T-helper 1 cell (primary cell): Measurements from ENCODE around the gene ILRUN.
"Not testable (repeated sequence)": the region's sequence is repeated elsewhere in the genome, so short reads cannot be mapped to it uniquely, and the experiment has no call there.

Experiments used
- DNase-seq, 5 donors: peaks; one replicate each; pipeline ENCODE4 v3.0.0-alpha.2; 2012 to 2020
- total RNA-seq, 4 donors: gene quantifications; one replicate each; lab custom pipeline; 2026; lab: John Stamatoyannopoulos, UW

Gene ILRUN
- total RNA-seq = 118 to 139 (median 127) reads per million in 4 donors

GRCh38 chr6:34696739-34697543, at the start of gene ILRUN:
ILRUN (minus strand) TSS chr6:34696767; CDS start chr6:34696603, 164 bp downstream.
- DNase-seq = peak; percentile 92 to 95 (median 95)

- DNase-seq = no peak
These were observed 48.9 kb upstream of the ILRUN start for GRCh38 chr6:34745277-34746103.

GRCh38 chr6:34744294-34744647, 47.7 kb upstream of the ILRUN start:
- DNase-seq = not testable (repeated sequence)

DNA sequence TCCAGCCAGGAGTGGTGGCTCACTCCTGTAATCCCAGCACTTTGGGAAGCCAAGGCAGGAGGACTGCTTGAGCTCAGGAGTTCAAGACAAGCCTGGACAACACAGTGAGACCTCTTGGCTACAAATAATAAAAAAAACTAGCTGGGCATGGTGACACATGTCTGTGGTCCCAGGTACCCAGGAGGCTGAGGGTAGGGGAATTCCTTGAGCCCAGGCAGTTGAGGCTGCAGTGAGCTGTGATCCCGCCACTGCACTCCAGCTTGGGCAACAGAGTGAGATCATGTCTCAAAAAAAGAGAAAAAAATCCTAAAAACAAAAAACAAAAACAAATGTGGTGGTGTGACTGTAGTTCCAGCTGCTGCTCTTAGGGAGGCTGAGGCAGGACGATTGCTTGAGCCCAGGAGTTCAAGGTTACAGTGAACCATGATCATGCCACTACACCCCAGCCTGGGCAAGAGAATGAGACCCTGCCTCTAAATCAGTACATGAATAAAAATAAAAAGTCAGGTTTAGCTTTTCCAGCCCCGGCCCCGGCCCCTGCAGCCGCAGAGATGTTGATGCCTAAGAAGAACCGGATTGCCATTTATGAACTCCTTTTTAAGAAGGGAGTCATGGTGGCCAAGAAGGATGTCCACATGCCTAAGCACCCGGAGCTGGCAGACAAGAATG, 47.2 kb upstream of the ILRUN start:
- no peak for DNase-seq

- no peak for DNase-seq
These were observed 45.5 kb upstream of the ILRUN start for GRCh38 chr6:34742094-34742493.

DNA sequence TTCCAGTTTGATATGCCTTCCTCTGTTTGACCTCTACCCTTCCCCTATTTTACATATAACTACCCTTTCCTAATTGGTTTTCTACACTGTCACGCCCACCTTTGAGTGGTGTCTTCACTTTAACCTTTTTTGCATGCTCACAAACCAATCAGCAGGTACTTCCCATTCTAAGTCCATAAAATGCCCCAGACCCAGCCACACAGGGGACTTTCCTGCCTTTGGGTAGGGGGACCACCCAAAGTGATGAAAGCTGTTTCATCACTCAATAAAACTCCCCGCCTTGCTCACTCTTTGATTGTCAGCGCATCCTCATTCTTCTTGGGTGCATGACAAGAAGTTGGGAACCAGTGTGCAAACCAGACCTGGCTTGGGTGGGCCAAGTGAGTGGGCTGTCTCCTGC, 40.3 kb upstream of the ILRUN start:
- DNase-seq = no peak

DNA sequence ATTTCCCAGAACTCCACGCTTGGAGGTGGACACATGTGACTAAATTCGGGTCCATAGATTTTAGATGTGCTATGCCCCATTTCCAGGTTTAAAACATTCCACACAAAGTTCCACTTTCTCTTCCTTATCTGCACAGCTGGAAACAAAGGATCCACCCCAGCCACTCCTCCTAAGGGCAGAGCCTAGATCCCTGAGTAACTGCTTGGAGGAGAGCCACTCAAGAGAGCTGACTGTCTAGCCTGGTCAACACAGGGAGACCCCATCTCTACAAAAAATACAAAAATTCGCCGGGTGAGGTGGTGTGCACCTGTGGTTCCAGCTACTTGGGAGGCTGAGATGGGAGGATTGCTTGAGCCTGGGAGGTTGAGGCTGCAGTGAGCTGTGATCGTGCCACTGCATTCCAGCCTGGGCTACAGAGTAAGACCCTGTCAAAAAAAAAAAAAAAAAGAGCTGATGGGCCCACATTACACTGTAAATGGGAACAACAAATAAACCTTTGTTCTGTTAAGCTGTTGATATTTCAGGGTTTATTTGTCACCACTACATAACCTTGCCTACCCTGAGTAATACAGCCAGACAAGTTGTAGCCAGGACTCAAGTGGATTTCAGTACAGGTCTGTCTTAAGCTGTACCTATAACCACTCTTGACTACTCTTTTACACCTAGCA, 35.0 kb upstream of the ILRUN start:
- no peak for DNase-seq

DNA sequence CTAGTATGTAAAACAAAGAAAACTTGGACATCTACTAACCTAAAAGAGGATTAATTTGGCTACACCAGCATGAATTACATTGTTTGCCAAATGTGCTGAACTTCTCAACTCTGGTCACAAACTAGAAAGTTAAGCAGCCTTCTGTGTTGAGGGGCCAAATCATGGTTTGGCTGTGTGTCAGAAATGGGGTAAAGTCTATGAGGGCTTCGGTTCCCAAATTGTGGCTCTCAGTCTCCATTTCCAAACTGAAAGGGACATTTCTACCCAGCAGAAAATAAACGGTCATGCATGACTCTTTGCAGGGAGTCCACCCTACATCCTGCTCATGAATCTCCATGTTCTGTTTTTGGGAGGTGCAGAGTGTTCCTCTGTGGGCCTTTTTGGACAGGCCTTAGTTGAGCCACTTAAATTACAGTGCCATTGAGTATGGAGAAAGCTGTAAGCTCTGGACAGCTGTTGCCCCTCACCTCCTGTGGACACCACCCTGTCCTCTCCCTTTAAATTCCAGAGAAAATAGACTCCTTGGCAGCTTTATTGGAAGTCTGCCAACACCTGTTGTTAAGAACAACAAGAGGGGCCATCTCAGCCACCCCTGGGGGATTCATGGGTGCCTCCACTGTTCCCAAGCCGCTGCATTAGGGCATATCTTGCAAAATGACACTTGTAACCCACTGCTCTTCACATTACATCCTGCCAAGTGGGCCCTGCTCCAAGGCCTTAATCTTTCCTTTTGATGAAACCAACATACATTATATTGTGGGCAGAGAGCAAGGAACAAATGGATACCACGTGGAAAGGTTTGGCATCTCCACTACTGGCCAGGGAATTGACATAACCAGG, 33.3 kb upstream of the ILRUN start:
- no peak for DNase-seq

GRCh38 chr6:34726055-34726454, 29.5 kb upstream of the ILRUN start:
- DNase-seq = no peak

- DNase-seq = no peak
These were observed 26.6 kb upstream of the ILRUN start for GRCh38 chr6:34723203-34723602.

- no peak for DNase-seq
These were observed 25.9 kb upstream of the ILRUN start for GRCh38 chr6:34722451-34722850.

GRCh38 chr6:34720160-34720559, 23.6 kb upstream of the ILRUN start:
- not testable (repeated sequence) for DNase-seq

- not testable (repeated sequence) for DNase-seq
These were observed 23.1 kb upstream of the ILRUN start for GRCh38 chr6:34719646-34720045.

- DNase-seq = no peak
These were observed 22.4 kb upstream of the ILRUN start for GRCh38 chr6:34718976-34719375.

DNA sequence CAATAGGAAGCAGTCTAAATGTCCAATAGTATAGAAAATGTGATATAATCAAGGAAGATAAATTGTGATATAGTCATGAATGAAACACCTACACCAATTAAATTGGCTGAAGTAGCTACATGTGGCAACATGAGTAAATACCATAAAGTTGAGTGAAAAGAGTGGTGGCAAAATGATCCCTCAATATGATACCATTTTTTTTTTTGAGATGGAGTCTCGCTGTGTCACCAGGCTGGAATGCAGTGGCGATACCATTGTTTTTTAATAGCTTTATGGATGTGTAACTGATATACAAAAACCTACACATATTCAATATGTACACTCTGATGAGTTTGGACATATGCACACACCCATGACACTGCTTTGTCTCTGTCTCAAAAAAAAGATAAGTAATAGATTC, 20.9 kb upstream of the ILRUN start:
- no peak for DNase-seq

DNA sequence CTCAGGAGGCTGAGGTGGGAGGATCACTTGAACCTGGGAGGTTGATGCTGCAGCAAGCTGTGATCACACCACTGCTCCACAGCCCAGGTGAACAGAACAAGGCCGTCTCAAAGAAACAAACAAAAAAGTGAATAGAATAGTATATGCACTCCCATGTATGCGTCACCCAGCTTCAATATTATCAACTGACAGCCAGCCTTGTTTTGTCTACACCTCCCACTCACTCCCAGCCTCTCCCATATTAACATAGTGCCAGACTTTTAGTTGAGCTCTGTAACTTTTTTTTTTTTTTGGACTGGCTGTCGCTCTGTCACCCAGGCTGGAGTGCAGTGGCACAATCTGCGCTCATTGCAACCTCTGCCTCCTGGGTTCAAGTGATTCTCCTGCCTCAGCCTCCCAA, 18.1 kb upstream of the ILRUN start:
- DNase-seq = no peak

- DNase-seq = not testable (repeated sequence)
These were observed 16.3 kb upstream of the ILRUN start for GRCh38 chr6:34712881-34713280.

DNA sequence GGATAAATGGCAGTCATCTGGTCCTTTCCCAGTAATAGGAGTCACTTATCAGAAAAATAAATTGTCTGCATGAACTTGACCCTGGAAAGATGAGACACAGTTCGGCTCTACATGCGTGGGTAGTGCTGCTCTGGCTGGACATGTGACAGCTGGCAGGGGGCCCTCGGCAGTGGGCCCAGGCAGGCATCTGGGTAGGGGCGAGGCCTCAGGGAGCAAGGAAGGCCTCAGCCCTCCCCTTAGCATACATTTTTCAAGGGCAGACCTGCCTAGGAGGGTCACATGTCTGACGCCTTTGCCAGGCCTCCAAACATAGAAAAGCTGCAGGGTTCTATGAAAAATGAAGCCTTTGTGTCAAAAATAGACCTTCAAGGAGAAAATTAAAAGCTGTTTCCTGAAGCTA, 12.8 kb upstream of the ILRUN start:
- no peak for DNase-seq

- DNase-seq = no peak
These were observed 8.7 kb upstream of the ILRUN start for GRCh38 chr6:34705241-34705640.

DNA sequence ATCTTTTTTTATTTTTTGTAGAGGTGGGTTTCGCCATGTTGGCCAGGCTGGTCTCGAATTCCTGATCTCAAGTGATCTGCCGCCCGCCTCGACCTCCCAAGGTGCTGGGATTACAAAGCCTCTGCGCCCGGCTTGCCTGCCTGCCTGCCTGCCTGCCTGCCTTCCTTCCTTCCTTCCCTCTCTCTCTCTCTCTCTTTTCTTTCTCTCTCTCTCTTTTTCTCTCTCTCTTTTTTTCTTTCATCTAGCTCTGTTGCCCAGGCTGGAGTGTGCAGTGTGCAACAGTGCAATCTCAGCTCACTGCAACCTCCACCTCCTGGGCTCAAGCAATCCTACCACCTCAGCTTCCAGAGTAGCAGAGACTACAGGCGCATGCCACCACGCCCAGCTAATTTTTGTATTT, 4.6 kb upstream of the ILRUN start:
- DNase-seq = no peak

DNA sequence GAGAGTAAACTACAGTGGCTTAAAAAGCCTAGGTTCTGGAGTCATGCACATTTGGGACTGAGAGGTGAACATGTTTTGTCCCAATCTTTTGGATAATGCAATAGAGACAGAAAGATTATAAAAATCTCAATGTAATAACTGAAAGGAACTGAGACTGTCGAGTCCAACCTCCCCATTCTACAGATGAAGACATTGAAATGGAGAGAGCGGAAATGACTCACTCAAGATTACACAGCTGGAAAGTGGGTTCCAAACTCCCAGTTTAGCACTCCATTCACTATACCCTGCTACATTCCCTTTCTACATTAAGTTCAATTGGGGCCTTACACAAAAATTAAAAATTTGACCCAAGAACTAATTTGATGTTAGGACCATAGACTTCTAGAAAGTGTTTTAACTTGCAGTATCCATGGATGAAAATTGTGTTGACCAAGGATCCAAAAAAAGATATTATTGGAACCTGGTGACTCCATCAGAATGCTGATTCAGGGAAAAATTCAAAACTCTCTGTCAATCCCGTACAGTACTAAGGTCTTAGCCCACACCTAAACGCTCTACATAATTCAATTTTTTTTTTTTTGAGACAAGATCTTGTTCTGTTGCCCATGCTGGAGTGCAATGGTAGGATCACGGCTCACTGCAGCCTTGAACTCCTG, 1.5 kb upstream of the ILRUN start:
- peak in 1 of 5 donors; percentile 9 for DNase-seq

GRCh38 chr6:34697544-34697836, 923 bp upstream of the ILRUN start:
- no peak for DNase-seq
